B cell (primary cell): ENCODE measurements around the gene MRPL18. TPM values are rescaled to one million over a fixed set of nuclear protein-coding genes. Genes with fewer than 3 reads are reported as not detected.

Experiments used
- ATAC-seq: fragments of 200-7000 bp; cut with Tn5 transposase; one replicate; pipeline ENCODE4 v1.10.0; 2021; ENCODE audit warnings: low read depth, mild to moderate bottlenecking, moderate number of reproducible peaks, moderate library complexity
- CTCF ChIA-PET: fragments of 350-600 bp; sonication (Branson Sonifier 250); formaldehyde crosslinking; loops from one replicate; lab custom pipeline; 2021; ENCODE audit warnings: antibody characterized with exemption, inconsistent platforms; lab: Charles Lee
- POLR2A ChIA-PET: fragments of 350-600 bp; sonication (Branson Sonifier 250); formaldehyde crosslinking; loops from one replicate; lab custom pipeline; 2021; ENCODE audit warnings: antibody characterized with exemption; lab: Charles Lee
- DNase-seq: peaks from one replicate; pipeline ENCODE4 v3.0.0; 2013
- H2AFZ ChIP-seq: 2 replicates; pipeline ENCODE4 v1.6.1; 2012; ENCODE audit warnings: mild to moderate bottlenecking, low read depth, low read length; ENCODE audit not compliant: insufficient read depth, poor library complexity, severe bottlenecking
- H3K27ac ChIP-seq, 2 donors: 1 replicate in 1 of 2; 2 replicates in 1 of 2; pipeline ENCODE4 v1.5.1; 2012 to 2013; ENCODE audit warnings: low read length in 2 of 2, mild to moderate bottlenecking in 2 of 2, moderate library complexity in 1 of 2
- H3K27me3 ChIP-seq, 4 experiments: fragments of 200-600 bp in 1 of 4; sonication (generic) in 1 of 4; replicated peaks in 1 of 4; 1 replicate in 2 of 4; 2 replicates in 2 of 4; pipeline versions ENCODE4 v1.6.1 to v1.7.0; 2013 to 2016; ENCODE audit warnings: low read length in 3 of 4, mild to moderate bottlenecking in 2 of 4, mixed read lengths in 1 of 4, moderate library complexity in 1 of 4; ENCODE audit not compliant: insufficient read depth in 4 of 4, control insufficient read depth in 3 of 4; ENCODE audit errors: control extremely low read depth in 1 of 4
- H3K36me3 ChIP-seq, 2 experiments: replicated peaks in 1 of 2; 1 replicate in 1 of 2; 2 replicates in 1 of 2; pipeline versions ENCODE4 v1.6.1 to v1.7.1; 2013; ENCODE audit warnings: low read length in 1 of 2; ENCODE audit not compliant: insufficient read depth in 2 of 2, control insufficient read depth in 1 of 2; ENCODE audit errors: control extremely low read depth in 1 of 2, extremely low read depth in 1 of 2
- H3K4me1 ChIP-seq, 2 donors: fragments of 200-600 bp in 1 of 2; sonication (generic) in 1 of 2; 1 replicate in 1 of 2; 2 replicates in 1 of 2; pipeline versions ENCODE4 v1.5.1 to v1.6.1; 2013 to 2017; ENCODE audit warnings: low read length in 2 of 2; ENCODE audit not compliant: control insufficient read depth in 2 of 2, insufficient read depth in 2 of 2
- H3K4me2 ChIP-seq: replicated peaks from 2 replicates; pipeline ENCODE3; 2012; ENCODE audit warnings: mild to moderate bottlenecking, low read depth, low read length; ENCODE audit not compliant: poor library complexity, severe bottlenecking
- H3K4me3 ChIP-seq, 5 experiments: fragments of 200-600 bp in 1 of 5; sonication (generic) in 1 of 5; 1 replicate in 3 of 5; 2 replicates in 2 of 5; pipeline versions ENCODE4 v1.5.1 to v1.7.0; 2011 to 2016; ENCODE audit warnings: low read length in 4 of 5, mild to moderate bottlenecking in 4 of 5, low read depth in 2 of 5, control low read depth in 1 of 5, moderate library complexity in 1 of 5; ENCODE audit not compliant: insufficient read depth in 1 of 5; ENCODE audit errors: control extremely low read depth in 1 of 5, extremely low read depth in 1 of 5
- H3K79me2 ChIP-seq: fragments of 200-600 bp; sonication (generic); one replicate; pipeline ENCODE4 v1.6.0; 2016; ENCODE audit warnings: low read length; ENCODE audit not compliant: control insufficient read depth, insufficient read depth
- H3K9ac ChIP-seq: fragments of 200-600 bp; sonication (generic); 2 replicates; pipeline ENCODE4 v1.6.1; 2017; ENCODE audit warnings: mild to moderate bottlenecking, low read length, moderate library complexity
- H3K9me3 ChIP-seq, 3 donors: one replicate each; pipeline versions ENCODE4 v1.6.1 to v1.7.1; 2013; ENCODE audit warnings: low read length in 2 of 3; ENCODE audit not compliant: control insufficient read depth in 2 of 3, insufficient read depth in 1 of 3; ENCODE audit errors: control extremely low read depth in 1 of 3
- H4K20me1 ChIP-seq: 2 replicates; pipeline ENCODE4 v1.6.0; 2012; ENCODE audit warnings: mild to moderate bottlenecking, low read length; ENCODE audit not compliant: insufficient read depth, control insufficient read depth, poor library complexity, severe bottlenecking
- H3K27ac Mint-ChIP-seq: one replicate; pipeline ENCODE4 v1.8.0; 2021; ENCODE audit warnings: mixed read lengths
- H3K27me3 Mint-ChIP-seq: one replicate; pipeline ENCODE4 v1.8.0; 2021; ENCODE audit warnings: mixed read lengths
- H3K4me1 Mint-ChIP-seq: one replicate; pipeline ENCODE4 v1.8.0; 2021; ENCODE audit warnings: mixed read lengths
- H3K4me3 Mint-ChIP-seq: one replicate; pipeline ENCODE4 v1.8.0; 2021; ENCODE audit warnings: mixed read lengths
- H3K9me3 Mint-ChIP-seq: one replicate; pipeline ENCODE4 v1.8.0; 2022; ENCODE audit warnings: mixed read lengths; ENCODE audit not compliant: insufficient read depth
- EZH2 ChIP-seq: IDR thresholded peaks from 2 replicates; pipeline ENCODE4 v1.6.1; 2012; ENCODE audit warnings: borderline replicate concordance, low read depth, mild to moderate bottlenecking, moderate library complexity, low read length; ENCODE audit not compliant: insufficient read depth, poor library complexity, severe bottlenecking
- WGBS: methylation state at CpG from one replicate; pipeline ENCODE4 v1.1.5; 2013; ENCODE audit warnings: missing lambda C conversion rate; ENCODE audit not compliant: insufficient coverage; 5-methylcytosine and 5-hydroxymethylcytosine counted together
- intact Hi-C: fragments of 100-400 bp; cut with micrococcal nuclease; formaldehyde crosslinking; loops from one replicate; pipeline ENCODE4 v1.10.0; 2022
- polyA plus RNA-seq: library from polyadenylated mRNA; depleted of rRNA; stranded (reverse); fragments of >200 nt; gene quantifications from 2 replicates; pipeline ENCODE4 v1.2.3, GENCODE V29; 2012
- total RNA-seq, 2 donors: library from RNA; stranded (reverse); fragments of 120-200 nt in 1 of 2; gene quantifications; 1 replicate in 1 of 2; 2 replicates in 1 of 2; pipeline versions ENCODE4 v1.2.3 to v1.2.4, GENCODE V29; 2013 to 2022
- TF ChIP-seq, protein P1 (sequence below): fragments of 200-600 bp; IDR thresholded peaks from one replicate; pipeline ENCODE4 v1.8.0; 2022; ENCODE audit warnings: antibody characterized with exemption, mild to moderate bottlenecking

The MRPL18 gene
- total and polyA plus RNA-seq, 2 donors (not counting 1 experiment from before 2014, with no cell fraction given), result 32.1 to 35.1 TPM

DNA sequence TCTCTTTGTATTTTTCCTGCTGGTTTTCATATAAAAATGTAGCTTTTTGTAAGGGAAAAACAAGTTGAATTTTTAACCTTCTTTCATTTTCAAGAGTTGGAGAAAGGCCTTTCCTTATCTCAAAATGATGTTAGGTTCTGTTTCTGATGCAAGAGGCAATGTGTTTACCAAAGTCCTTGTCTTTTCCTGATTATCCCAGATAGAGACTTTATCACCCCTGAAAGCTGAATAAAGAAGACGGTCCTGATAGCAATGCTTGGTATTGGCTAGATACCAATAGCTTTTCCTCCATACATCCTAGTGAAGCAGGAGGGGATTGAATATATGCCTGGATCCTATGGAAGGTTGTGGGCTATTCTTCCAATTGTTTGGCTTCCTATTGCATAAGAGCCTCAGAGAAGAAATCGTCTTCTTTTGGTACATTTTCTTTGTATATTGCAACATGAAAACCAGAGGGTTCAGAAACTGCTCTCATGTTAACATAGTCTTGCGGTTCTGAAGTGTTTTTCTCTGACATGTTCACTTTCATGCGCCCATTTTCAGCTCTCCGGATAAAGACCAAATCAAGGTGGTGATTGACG lies 15.3 kb downstream of the MRPL18 start:
- Histone ChIP-seq H3K27ac (no peak overlapping the region), H3K4me2 (no peak overlapping the region), H3K4me3 (no peak overlapping the region), H3K27me3 (no peaks in the 10 kb centered on the region), H3K4me1 (no peaks in the 10 kb centered on the region), H3K9me3 (no peaks in the 10 kb centered on the region), H2AFZ (no peak overlapping the region), H3K36me3 (peaks cover 0 to 5% of the 10 kb centered on the region in 2 experiments), H3K79me2 (no peaks in the 10 kb centered on the region), H3K9ac (no peak overlapping the region), H4K20me1 (no peaks in the 10 kb centered on the region)
- ATAC-seq (no peak), DNase-seq (no peak)
- POLR2A ChIA-PET, result no interaction called here
- intact Hi-C loops, result no loop called here
- Mint-ChIP-seq H3K27ac (no peak overlapping the region), H3K4me3 (no peak overlapping the region), H3K27me3 (no peaks in the 10 kb centered on the region), H3K4me1 (peaks cover 4% of the 10 kb centered on the region), H3K9me3 (no peaks in the 10 kb centered on the region)
- TF ChIP-seq, protein P1, sequence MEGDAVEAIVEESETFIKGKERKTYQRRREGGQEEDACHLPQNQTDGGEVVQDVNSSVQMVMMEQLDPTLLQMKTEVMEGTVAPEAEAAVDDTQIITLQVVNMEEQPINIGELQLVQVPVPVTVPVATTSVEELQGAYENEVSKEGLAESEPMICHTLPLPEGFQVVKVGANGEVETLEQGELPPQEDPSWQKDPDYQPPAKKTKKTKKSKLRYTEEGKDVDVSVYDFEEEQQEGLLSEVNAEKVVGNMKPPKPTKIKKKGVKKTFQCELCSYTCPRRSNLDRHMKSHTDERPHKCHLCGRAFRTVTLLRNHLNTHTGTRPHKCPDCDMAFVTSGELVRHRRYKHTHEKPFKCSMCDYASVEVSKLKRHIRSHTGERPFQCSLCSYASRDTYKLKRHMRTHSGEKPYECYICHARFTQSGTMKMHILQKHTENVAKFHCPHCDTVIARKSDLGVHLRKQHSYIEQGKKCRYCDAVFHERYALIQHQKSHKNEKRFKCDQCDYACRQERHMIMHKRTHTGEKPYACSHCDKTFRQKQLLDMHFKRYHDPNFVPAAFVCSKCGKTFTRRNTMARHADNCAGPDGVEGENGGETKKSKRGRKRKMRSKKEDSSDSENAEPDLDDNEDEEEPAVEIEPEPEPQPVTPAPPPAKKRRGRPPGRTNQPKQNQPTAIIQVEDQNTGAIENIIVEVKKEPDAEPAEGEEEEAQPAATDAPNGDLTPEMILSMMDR, result no peak
- TF ChIP-seq EZH2, result no peak
- WGBS, result 98% methylated on average over 5 of the region's 6 CpGs
- CTCF ChIA-PET, result no interaction called here

DNA sequence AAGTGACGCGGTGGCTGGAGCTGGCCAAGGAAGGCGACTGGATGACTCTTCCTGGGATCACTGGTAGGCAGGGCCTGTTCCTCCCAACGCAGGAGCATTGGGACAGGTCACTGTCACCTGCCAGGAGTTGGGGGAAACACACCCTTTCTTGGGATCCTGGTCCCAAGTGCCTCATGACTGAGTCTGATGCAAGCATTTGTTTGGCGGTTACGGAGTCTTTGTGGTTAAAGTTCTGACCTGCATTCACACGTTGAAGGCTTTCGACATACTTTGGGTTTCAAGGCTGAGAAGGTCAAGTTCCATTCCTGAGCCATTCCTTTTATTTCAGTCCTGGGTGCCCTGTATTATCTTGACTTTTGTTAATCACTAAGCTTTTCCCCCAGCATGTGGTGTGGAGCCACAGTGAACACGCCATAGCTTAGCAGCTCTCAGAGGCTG lies 15.8 kb downstream of the MRPL18 start:
- no peak for DNase-seq
- no peaks in the 10 kb centered on the region for H3K27me3 ChIP-seq
- H3K4me3 ChIP-seq, result no peak overlapping the region
- intact Hi-C loops, result no loop called here
- H3K36me3 ChIP-seq, result peaks cover 0 to under 1% of the 10 kb centered on the region in 2 experiments
- H3K27ac ChIP-seq, result no peak overlapping the region
- H4K20me1 ChIP-seq, result no peaks in the 10 kb centered on the region
- no peak overlapping the region for H3K4me3 Mint-ChIP-seq
- ATAC-seq, result no peak
- WGBS, result 97% methylated on average over 9 of the region's 9 CpGs
- H3K4me1 Mint-ChIP-seq, result peaks cover 4% of the 10 kb centered on the region
- CTCF ChIA-PET, result no interaction called here
- TF ChIP-seq, protein P1, result no peak
- no peak for TF ChIP-seq EZH2
- H3K9ac ChIP-seq, result no peak overlapping the region
- no peaks in the 10 kb centered on the region for H3K79me2 ChIP-seq
- no peak overlapping the region for H2AFZ ChIP-seq
- H3K9me3 ChIP-seq, result no peaks in the 10 kb centered on the region
- H3K9me3 Mint-ChIP-seq, result no peaks in the 10 kb centered on the region
- no peak overlapping the region for H3K4me2 ChIP-seq
- no peak overlapping the region for H3K27ac Mint-ChIP-seq
- POLR2A ChIA-PET, result no interaction called here
- H3K27me3 Mint-ChIP-seq, result no peaks in the 10 kb centered on the region
- H3K4me1 ChIP-seq, result no peaks in the 10 kb centered on the region
